SU-DHL-6 (cell line): ENCODE data around the gene MYOM3.

ENCODE experiments used
- EZH2phosphoT487 ChIP-seq: fragments of 200-600 bp; sonication (generic), shearing (Covaris generic); conservative IDR thresholded peaks from 2 replicates; pipeline ENCODE4 v1.6.1; 2018; ENCODE audit warnings: mild to moderate bottlenecking, antibody characterized with exemption, low read length, moderate library complexity, mixed read lengths
- TF ChIP-seq, protein P1 (sequence below): fragments of 200-600 bp; sonication (generic); IDR thresholded peaks from one replicate; pipeline ENCODE4 v1.5.1; 2017; ENCODE audit warnings: antibody characterized with exemption, mild to moderate bottlenecking, low read length, moderate library complexity; ENCODE audit not compliant: insufficient read depth, poor library complexity, severe bottlenecking

- TF ChIP-seq, protein P1, sequence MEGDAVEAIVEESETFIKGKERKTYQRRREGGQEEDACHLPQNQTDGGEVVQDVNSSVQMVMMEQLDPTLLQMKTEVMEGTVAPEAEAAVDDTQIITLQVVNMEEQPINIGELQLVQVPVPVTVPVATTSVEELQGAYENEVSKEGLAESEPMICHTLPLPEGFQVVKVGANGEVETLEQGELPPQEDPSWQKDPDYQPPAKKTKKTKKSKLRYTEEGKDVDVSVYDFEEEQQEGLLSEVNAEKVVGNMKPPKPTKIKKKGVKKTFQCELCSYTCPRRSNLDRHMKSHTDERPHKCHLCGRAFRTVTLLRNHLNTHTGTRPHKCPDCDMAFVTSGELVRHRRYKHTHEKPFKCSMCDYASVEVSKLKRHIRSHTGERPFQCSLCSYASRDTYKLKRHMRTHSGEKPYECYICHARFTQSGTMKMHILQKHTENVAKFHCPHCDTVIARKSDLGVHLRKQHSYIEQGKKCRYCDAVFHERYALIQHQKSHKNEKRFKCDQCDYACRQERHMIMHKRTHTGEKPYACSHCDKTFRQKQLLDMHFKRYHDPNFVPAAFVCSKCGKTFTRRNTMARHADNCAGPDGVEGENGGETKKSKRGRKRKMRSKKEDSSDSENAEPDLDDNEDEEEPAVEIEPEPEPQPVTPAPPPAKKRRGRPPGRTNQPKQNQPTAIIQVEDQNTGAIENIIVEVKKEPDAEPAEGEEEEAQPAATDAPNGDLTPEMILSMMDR, result no peak
- no peak for TF ChIP-seq EZH2phosphoT487
Measured at GRCh38 chr1:24109166-24109483, 2.8 kb downstream of the MYOM3 start.
